ENCODE results near the gene SIL1. TPM values are rescaled to one million over a fixed set of nuclear protein-coding genes. Genes with fewer than 3 reads are reported as not detected.

The SIL1 gene
- total RNA-seq, 1 experiment from 2014 or later = 114 TPM

- CTCF ChIA-PET = interaction anchor here (1.1 kb wide), 1 partner anchor 276 kb away, joined by 4 read pairs; no protein-coding TSS in a partner anchor
- Mint-ChIP-seq H3K27ac (ENCODE audit: low read depth, unreplicated experiment) (no peak overlapping the region), H3K9me3 (ENCODE audit: unreplicated experiment) (no peaks in the 10 kb centered on the region), H3K4me1 (ENCODE audit: insufficient read depth, unreplicated experiment) (peaks cover 4% of the 10 kb centered on the region), H3K36me3 (ENCODE audit: insufficient read depth, unreplicated experiment) (peaks cover 26% of the 10 kb centered on the region), H3K4me3 (ENCODE audit: unreplicated experiment) (no peak overlapping the region), H3K27me3 (ENCODE audit: insufficient read depth, unreplicated experiment) (no peaks in the 10 kb centered on the region)
- POLR2A ChIA-PET = interaction anchor here (0.9 kb wide), 1 partner anchor 143 kb away, joined by 3 read pairs; no protein-coding TSS in a partner anchor
- intact Hi-C loops (cut with micrococcal nuclease) = no loop called here
- no peak for DNase-seq (ENCODE audit: unreplicated experiment)
- BruUV-seq (replicated peaks) = no TSS peak
- TF ChIP-seq CTCF (IDR thresholded peaks at IDR 0.05; ENCODE audit: unreplicated experiment) = no peak
These were observed 211.9 kb downstream of the SIL1 start for GRCh38 chr5:138986186-138986800.

- Mint-ChIP-seq H3K4me1 (ENCODE audit: insufficient read depth, unreplicated experiment) (peaks cover 4% of the 10 kb centered on the region), H3K27ac (ENCODE audit: low read depth, unreplicated experiment) (no peak overlapping the region), H3K9me3 (ENCODE audit: unreplicated experiment) (no peaks in the 10 kb centered on the region), H3K36me3 (ENCODE audit: insufficient read depth, unreplicated experiment) (peaks cover 26% of the 10 kb centered on the region), H3K4me3 (ENCODE audit: unreplicated experiment) (no peak overlapping the region), H3K27me3 (ENCODE audit: insufficient read depth, unreplicated experiment) (no peaks in the 10 kb centered on the region)
- ChIA-PET POLR2A (no interaction called here), CTCF (interaction anchor here (0.8 kb wide), 1 partner anchor 113 kb away, joined by 3 read pairs; no protein-coding TSS in a partner anchor)
- intact Hi-C loops (cut with micrococcal nuclease) = no loop called here
- no TSS peak for BruUV-seq (replicated peaks)
- TF ChIP-seq CTCF (IDR thresholded peaks at IDR 0.05; ENCODE audit: unreplicated experiment) = no peak
- no peak for DNase-seq (ENCODE audit: unreplicated experiment)
These were observed 212.5 kb downstream of the SIL1 start for GRCh38 chr5:138985683-138986082.

GRCh38 chr5:138985256-138985655 is 212.9 kb downstream of the SIL1 start:
- no TSS peak for BruUV-seq (replicated peaks)
- Mint-ChIP-seq H3K4me1 (ENCODE audit: insufficient read depth, unreplicated experiment) (peaks cover 4% of the 10 kb centered on the region), H3K27ac (ENCODE audit: low read depth, unreplicated experiment) (no peak overlapping the region), H3K9me3 (ENCODE audit: unreplicated experiment) (no peaks in the 10 kb centered on the region), H3K36me3 (ENCODE audit: insufficient read depth, unreplicated experiment) (peaks cover 26% of the 10 kb centered on the region), H3K27me3 (ENCODE audit: insufficient read depth, unreplicated experiment) (no peaks in the 10 kb centered on the region), H3K4me3 (ENCODE audit: unreplicated experiment) (no peak overlapping the region)
- intact Hi-C loops (cut with micrococcal nuclease) = no loop called here
- no peak for DNase-seq (ENCODE audit: unreplicated experiment)
- ChIA-PET CTCF (interaction anchor here (0.8 kb wide), 1 partner anchor 113 kb away, joined by 3 read pairs; no protein-coding TSS in a partner anchor), POLR2A (no interaction called here)
- TF ChIP-seq CTCF (IDR thresholded peaks at IDR 0.05; ENCODE audit: unreplicated experiment) = no peak

- H3K36me3 Mint-ChIP-seq (ENCODE audit: insufficient read depth, unreplicated experiment) = peaks cover 34% of the 10 kb centered on the region
- H3K4me3 Mint-ChIP-seq (ENCODE audit: unreplicated experiment) = no peak overlapping the region
- no peaks in the 10 kb centered on the region for H3K27me3 Mint-ChIP-seq (ENCODE audit: insufficient read depth, unreplicated experiment)
- CTCF ChIA-PET = no interaction called here
- intact Hi-C loops (cut with micrococcal nuclease) = no loop called here
- no TSS peak for BruUV-seq (replicated peaks)
- peak overlapping the region; percentile 27 for H3K27ac Mint-ChIP-seq (ENCODE audit: low read depth, unreplicated experiment)
- H3K4me1 Mint-ChIP-seq (ENCODE audit: insufficient read depth, unreplicated experiment) = peaks cover 4% of the 10 kb centered on the region
- no peak for TF ChIP-seq CTCF (IDR thresholded peaks at IDR 0.05; ENCODE audit: unreplicated experiment)
- POLR2A ChIA-PET = interaction anchor here (0.6 kb wide), 1 partner anchor 17 kb away, joined by 4 read pairs; no protein-coding TSS in a partner anchor
- no peaks in the 10 kb centered on the region for H3K9me3 Mint-ChIP-seq (ENCODE audit: unreplicated experiment)
- DNase-seq (ENCODE audit: unreplicated experiment) = no peak
These were observed 214.2 kb downstream of the SIL1 start for GRCh38 chr5:138983984-138984383.

All from MCF 10A (cell line).